H9 (cell line): ENCODE measurements around the gene CCDC126. TPM values are rescaled to one million over a fixed set of nuclear protein-coding genes. Genes with fewer than 3 reads are reported as not detected.

ENCODE experiments used
- DNase-seq: peaks from one replicate; pipeline ENCODE4 v3.0.0-alpha.2; 2017
- H2AFZ ChIP-seq: one replicate; pipeline ENCODE4 v1.6.1; 2013; ENCODE audit warnings: mild to moderate bottlenecking, low read length, control low read depth, moderate library complexity
- H2AK5ac ChIP-seq: 2 replicates; pipeline ENCODE4 v1.6.1; 2013; ENCODE audit warnings: low read length, control low read depth, mixed read lengths; ENCODE audit not compliant: insufficient read length
- H2BK120ac ChIP-seq: one replicate; pipeline ENCODE4 v1.6.1; 2013; ENCODE audit warnings: low read depth, mild to moderate bottlenecking, low read length, control low read depth, inconsistent platforms; ENCODE audit not compliant: poor library complexity, severe bottlenecking
- H2BK12ac ChIP-seq: 2 replicates; pipeline ENCODE4 v1.6.1; 2013; ENCODE audit warnings: low read length, control low read depth, mixed read lengths, low read depth; ENCODE audit not compliant: insufficient read length
- H2BK15ac ChIP-seq: 2 replicates; pipeline ENCODE4 v1.6.1; 2013; ENCODE audit warnings: low read depth, low read length, control low read depth
- H2BK20ac ChIP-seq: one replicate; pipeline ENCODE4 v1.6.1; 2013; ENCODE audit warnings: low read depth, mild to moderate bottlenecking, low read length, control low read depth, inconsistent platforms; ENCODE audit not compliant: poor library complexity, severe bottlenecking
- H2BK5ac ChIP-seq: 2 replicates; pipeline ENCODE4 v1.6.1; 2013; ENCODE audit warnings: low read length, control low read depth, mixed read lengths; ENCODE audit not compliant: insufficient read length
- H3K14ac ChIP-seq: 2 replicates; pipeline ENCODE4 v1.6.1; 2013; ENCODE audit warnings: low read length, control low read depth; ENCODE audit not compliant: insufficient read depth
- H3K18ac ChIP-seq: 2 replicates; pipeline ENCODE4 v1.6.1; 2013; ENCODE audit warnings: low read depth, mild to moderate bottlenecking, mixed read lengths, low read length, control low read depth; ENCODE audit not compliant: insufficient read length
- H3K23ac ChIP-seq: 2 replicates; pipeline ENCODE4 v1.6.1; 2013; ENCODE audit warnings: low read length, control low read depth, mixed read lengths, low read depth; ENCODE audit not compliant: insufficient read length
- H3K23me2 ChIP-seq: 2 replicates; pipeline ENCODE4 v1.6.1; 2013; ENCODE audit warnings: low read depth, mild to moderate bottlenecking, mixed read lengths, low read length, control low read depth; ENCODE audit not compliant: insufficient read length, poor library complexity, severe bottlenecking
- H3K27ac ChIP-seq: 2 replicates; pipeline ENCODE4 v1.5.1; 2013; ENCODE audit warnings: low read length, control low read depth, mixed read lengths, low read depth; ENCODE audit not compliant: insufficient read length
- H3K27me3 ChIP-seq: 2 replicates; pipeline ENCODE4 v1.6.1; 2013; ENCODE audit warnings: low read length, control low read depth, inconsistent platforms; ENCODE audit not compliant: insufficient read depth
- H3K4ac ChIP-seq: 2 replicates; pipeline ENCODE4 v1.6.1; 2013; ENCODE audit warnings: low read depth, mild to moderate bottlenecking, control low read depth, inconsistent platforms, low read length, moderate library complexity
- H3K4me1 ChIP-seq: 2 replicates; pipeline ENCODE4 v1.6.1; 2013; ENCODE audit warnings: low read length, control low read depth, inconsistent platforms; ENCODE audit not compliant: insufficient read depth
- H3K4me2 ChIP-seq: 2 replicates; pipeline ENCODE4 v1.6.1; 2013; ENCODE audit warnings: low read length, control low read depth, mixed read lengths; ENCODE audit not compliant: insufficient read length, insufficient read depth
- H3K56ac ChIP-seq: 2 replicates; pipeline ENCODE4 v1.6.1; 2013; ENCODE audit warnings: low read depth, mild to moderate bottlenecking, mixed read lengths, low read length, control low read depth; ENCODE audit not compliant: insufficient read length
- H3K79me1 ChIP-seq: 2 replicates; pipeline ENCODE4 v1.6.1; 2013; ENCODE audit warnings: low read depth, mild to moderate bottlenecking, moderate library complexity, low read length, control low read depth, inconsistent platforms; ENCODE audit not compliant: insufficient read depth, poor library complexity, severe bottlenecking
- H3K79me2 ChIP-seq: 2 replicates; pipeline ENCODE4 v1.6.1; 2013; ENCODE audit warnings: low read length, control low read depth, inconsistent platforms; ENCODE audit not compliant: insufficient read depth
- H3K9ac ChIP-seq: 2 replicates; pipeline ENCODE4 v1.6.1; 2013; ENCODE audit warnings: low read length, control low read depth, mixed read lengths; ENCODE audit not compliant: insufficient read length; ENCODE audit errors: extremely low read depth
- H3K9me3 ChIP-seq: one replicate; pipeline ENCODE4 v1.6.1; 2013; ENCODE audit warnings: low read depth, low read length, inconsistent platforms; ENCODE audit not compliant: control insufficient read depth
- H3T11ph ChIP-seq: one replicate; pipeline ENCODE4 v1.6.1; 2013; ENCODE audit warnings: mild to moderate bottlenecking, low read length, control low read depth, inconsistent platforms
- H4K20me1 ChIP-seq: one replicate; pipeline ENCODE4 v1.6.1; 2013; ENCODE audit not compliant: control insufficient read depth, insufficient read length, insufficient read depth
- H4K5ac ChIP-seq: 2 replicates; pipeline ENCODE4 v1.6.1; 2013; ENCODE audit warnings: low read depth, mild to moderate bottlenecking, mixed read lengths, low read length, control low read depth; ENCODE audit not compliant: insufficient read length
- H4K8ac ChIP-seq: replicated peaks from 2 replicates; pipeline ENCODE4 v1.6.1; 2013; ENCODE audit warnings: low read length, control low read depth, mixed read lengths, low read depth; ENCODE audit not compliant: insufficient read length
- H4K91ac ChIP-seq: 2 replicates; pipeline ENCODE4 v1.6.1; 2013; ENCODE audit warnings: low read depth, mild to moderate bottlenecking, moderate library complexity, mixed read lengths, low read length, control low read depth; ENCODE audit not compliant: insufficient read length
- H3K27ac Mint-ChIP-seq, 3 experiments: 2 replicates in 2 of 3; 3 replicates in 1 of 3; pipeline ENCODE4 v1.8.0; 2020 to 2021; ENCODE audit warnings: mixed read lengths in 3 of 3, mild to moderate bottlenecking in 1 of 3, moderate library complexity in 1 of 3
- H3K27me3 Mint-ChIP-seq: 2 replicates; pipeline ENCODE4 v1.8.0; 2021; ENCODE audit warnings: low read depth, mild to moderate bottlenecking, moderate library complexity, mixed read lengths
- H3K36me3 Mint-ChIP-seq, 3 experiments: 2 replicates in 2 of 3; 3 replicates in 1 of 3; pipeline ENCODE4 v1.8.0; 2020 to 2021; ENCODE audit warnings: low read depth in 3 of 3, mixed read lengths in 3 of 3; ENCODE audit not compliant: insufficient read depth in 1 of 3
- H3K4me1 Mint-ChIP-seq, 2 experiments: 2 replicates each; pipeline ENCODE4 v1.8.0; 2020; ENCODE audit warnings: mixed read lengths in 2 of 2
- H3K4me3 Mint-ChIP-seq, 2 experiments: 2 replicates in 1 of 2; 3 replicates in 1 of 2; pipeline ENCODE4 v1.8.0; 2020 to 2021; ENCODE audit warnings: mild to moderate bottlenecking in 2 of 2, mixed read lengths in 2 of 2, moderate library complexity in 1 of 2
- H3K9me3 Mint-ChIP-seq, 2 experiments: 2 replicates in 1 of 2; 3 replicates in 1 of 2; pipeline ENCODE4 v1.8.0; 2020; ENCODE audit warnings: mild to moderate bottlenecking in 2 of 2, mixed read lengths in 2 of 2, moderate library complexity in 1 of 2
- WGBS: extraction: QIAGEN DNeasy Blood & Tissue Kit; methylation state at CpG from one replicate; pipeline ENCODE4 v1.1.7; 2013; ENCODE audit warnings: missing lambda C conversion rate, low lambda C conversion rate, mixed read lengths; ENCODE audit not compliant: insufficient read length; ENCODE audit errors: extremely low coverage; 5-methylcytosine and 5-hydroxymethylcytosine counted together
- long read RNA-seq: library from polyadenylated mRNA; unstranded; transcript quantifications from one replicate; pipeline ENCODE4 v2.0.0, GENCODE V29; 2020
- total RNA-seq: library from RNA; stranded (reverse); gene quantifications from 2 replicates; pipeline ENCODE4 v1.2.1, GENCODE V29; 2021
- TF ChIP-seq, protein P1 (sequence below): fragments of 200-600 bp; sonication (generic); conservative IDR thresholded peaks from 3 replicates; pipeline ENCODE4 v1.8.0; 2021; ENCODE audit warnings: antibody characterized with exemption, mild to moderate bottlenecking

CCDC126 gene, protein sequence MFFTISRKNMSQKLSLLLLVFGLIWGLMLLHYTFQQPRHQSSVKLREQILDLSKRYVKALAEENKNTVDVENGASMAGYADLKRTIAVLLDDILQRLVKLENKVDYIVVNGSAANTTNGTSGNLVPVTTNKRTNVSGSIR
- total RNA-seq, result 2.1 and 4.0 TPM in 2 replicates
- long read RNA-seq, transcript CCDC126-201 (4 exons, 2,473 nt), result major isoform, 10 of 16 reads
- long read RNA-seq, partial matches to known transcripts, result 1 of 16 reads
- long read RNA-seq, other reads (novel, unspliced or antisense), result 0 of 16 reads

DNA sequence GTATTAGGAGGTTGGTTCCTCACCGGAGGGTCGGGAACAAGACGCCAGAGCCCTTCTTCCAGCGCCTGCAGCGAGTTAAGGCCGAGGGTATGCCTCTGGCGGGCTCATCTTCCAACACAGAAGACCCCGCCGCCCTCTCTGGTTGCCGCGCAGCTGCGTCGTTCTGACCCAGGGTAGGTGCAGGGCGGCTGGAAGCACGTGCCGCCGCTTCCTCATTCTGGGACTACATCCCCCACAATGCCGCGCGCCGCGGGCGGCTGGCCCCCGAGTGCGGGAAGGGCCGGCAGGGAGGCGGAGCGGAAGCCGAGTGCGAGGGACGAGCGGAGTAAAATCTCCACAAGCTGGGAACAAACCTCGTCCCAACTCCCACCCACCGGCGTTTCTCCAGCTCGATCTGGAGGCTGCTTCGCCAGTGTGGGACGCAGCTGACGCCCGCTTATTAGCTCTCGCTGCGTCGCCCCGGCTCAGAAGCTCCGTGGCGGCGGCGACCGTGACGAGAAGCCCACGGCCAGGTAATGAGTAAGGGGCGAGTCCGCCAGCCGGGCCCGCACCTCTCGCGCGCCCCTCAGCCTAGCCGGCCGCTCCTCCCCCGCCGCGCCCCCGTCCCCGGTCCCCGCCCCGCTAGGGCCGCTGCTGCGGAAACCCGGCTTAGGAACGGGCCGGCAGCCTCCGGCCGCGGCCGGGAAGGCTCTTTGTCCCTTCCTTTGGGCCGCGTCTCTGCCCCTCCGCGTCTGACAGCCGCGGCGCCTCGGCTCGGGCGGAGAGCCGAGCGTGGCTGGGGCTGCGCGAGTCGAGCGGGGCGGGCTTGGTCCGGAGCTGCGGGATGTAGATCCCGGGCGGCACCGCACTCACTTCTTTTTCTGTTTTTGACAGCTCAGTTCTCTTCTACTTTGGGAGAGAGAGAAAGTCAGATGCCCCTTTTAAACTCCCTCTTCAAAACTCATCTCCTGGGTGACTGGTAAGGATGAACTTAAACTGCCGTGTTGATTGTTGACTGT, at the start of gene CCDC126:
TSS of gene CCDC126 (plus strand) at position 289 of the 998 bp plus-strand sequence. CDS start 13,934 bp downstream, outside the sequence.
- Histone ChIP-seq H2BK5ac (no peak within 1 kb of the TSS), H3K79me1 (no peaks in the 10 kb centered on the region), H3K23me2 (peaks cover 4% of the 10 kb centered on the region), H3K4ac (no peak within 1 kb of the TSS), H2BK20ac (no peak within 1 kb of the TSS), H4K20me1 (no peaks in the 10 kb centered on the region), H4K91ac (no peak within 1 kb of the TSS), H3K9ac (peak within 1 kb of the TSS; percentile 76), H3K9me3 (no peaks in the 10 kb centered on the region), H3K4me1 (0 out of 2 replicates have a peak, but pooled peaks cover 2% of the 10 kb centered on the region), H3K14ac (peak within 1 kb of the TSS; percentile 61), H2BK12ac (no peak within 1 kb of the TSS), H3K27ac (no peak within 1 kb of the TSS), H2BK15ac (no peak within 1 kb of the TSS), H4K8ac (no peak within 1 kb of the TSS), H3K56ac (no peak within 1 kb of the TSS), H2AFZ (no peak within 1 kb of the TSS), H2BK120ac (no peak within 1 kb of the TSS), H2AK5ac (no peak within 1 kb of the TSS), H3K18ac (peak within 1 kb of the TSS; percentile 24), H3K27me3 (no peaks in the 10 kb centered on the region; the same call in 1 of the 2 replicates), H4K5ac (no peak within 1 kb of the TSS), H3K23ac (no peak within 1 kb of the TSS), H3K4me2 (peak within 1 kb of the TSS; percentile 99), H3K79me2 (no peaks in the 10 kb centered on the region), H3T11ph (no peak within 1 kb of the TSS)
- peak within 1 kb of the TSS; percentile 19 to 90 (median 42); a peak in 3 of 7 replicates for H3K27ac Mint-ChIP-seq
- peaks cover 30% of the 10 kb centered on the region for H3K27me3 Mint-ChIP-seq
- peaks cover 2 to 5% of the 10 kb centered on the region in 2 experiments; a peak in 3 of 5 replicates for H3K9me3 Mint-ChIP-seq
- peak; percentile 96 for DNase-seq
- peaks cover 0 to 4% (median 2%) of the 10 kb centered on the region in 3 experiments; a peak in 3 of 7 replicates for H3K36me3 Mint-ChIP-seq
- H3K4me3 Mint-ChIP-seq, result peak within 1 kb of the TSS; percentile 85 to 87
- H3K4me1 Mint-ChIP-seq, result peaks cover 14% of the 10 kb centered on the region in 2 experiments
- TF ChIP-seq, protein P1, sequence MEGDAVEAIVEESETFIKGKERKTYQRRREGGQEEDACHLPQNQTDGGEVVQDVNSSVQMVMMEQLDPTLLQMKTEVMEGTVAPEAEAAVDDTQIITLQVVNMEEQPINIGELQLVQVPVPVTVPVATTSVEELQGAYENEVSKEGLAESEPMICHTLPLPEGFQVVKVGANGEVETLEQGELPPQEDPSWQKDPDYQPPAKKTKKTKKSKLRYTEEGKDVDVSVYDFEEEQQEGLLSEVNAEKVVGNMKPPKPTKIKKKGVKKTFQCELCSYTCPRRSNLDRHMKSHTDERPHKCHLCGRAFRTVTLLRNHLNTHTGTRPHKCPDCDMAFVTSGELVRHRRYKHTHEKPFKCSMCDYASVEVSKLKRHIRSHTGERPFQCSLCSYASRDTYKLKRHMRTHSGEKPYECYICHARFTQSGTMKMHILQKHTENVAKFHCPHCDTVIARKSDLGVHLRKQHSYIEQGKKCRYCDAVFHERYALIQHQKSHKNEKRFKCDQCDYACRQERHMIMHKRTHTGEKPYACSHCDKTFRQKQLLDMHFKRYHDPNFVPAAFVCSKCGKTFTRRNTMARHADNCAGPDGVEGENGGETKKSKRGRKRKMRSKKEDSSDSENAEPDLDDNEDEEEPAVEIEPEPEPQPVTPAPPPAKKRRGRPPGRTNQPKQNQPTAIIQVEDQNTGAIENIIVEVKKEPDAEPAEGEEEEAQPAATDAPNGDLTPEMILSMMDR, result no peak
- WGBS, result no CpG with 5 or more reads among the region's 99 CpGs
